HepG2 (cell line): Measurements from ENCODE around the gene GPR32. TPM values are rescaled to one million over a fixed set of nuclear protein-coding genes. Genes with fewer than 3 reads are reported as not detected.

ENCODE experiments used
- ATAC-seq: fragments of 200-7000 bp; cut with Tn5 transposase; 3 replicates; pipeline ENCODE4 v1.9.1; 2020; ENCODE audit warnings: mild to moderate bottlenecking, moderate library complexity
- BruUV-seq: library from RNA; stranded (reverse); fragments of 400-500 nt; replicated peaks from 2 replicates; lab custom pipeline; 2021; lab: Mats Ljungman, UMichigan
- CTCF ChIA-PET: fragments of 300-600 bp; formaldehyde crosslinking; extraction: SDS; loops from one replicate; lab custom pipeline; 2021; ENCODE audit warnings: low total read pairs, inconsistent platforms, low intra/inter-chr PET ratio; lab: Yijun Ruan, JAX
- POLR2A ChIA-PET: fragments of 350-600 bp; sonication (Branson Sonifier 250); formaldehyde crosslinking; loops from one replicate; lab custom pipeline; 2020; ENCODE audit warnings: antibody characterized with exemption, inconsistent platforms; lab: Yijun Ruan, JAX
- DNase-seq: peaks from one replicate; pipeline ENCODE4 v3.0.0-alpha.2; 2015; ENCODE audit warnings: low spot score
- FAIRE-seq: peaks from 3 replicates; lab custom pipeline; 2011; peaks lifted over from hg19 to GRCh38; lab: Jason Lieb, UNC
- H2AFZ ChIP-seq: one replicate; pipeline ENCODE4 v1.6.1; 2011; ENCODE audit warnings: low read length, inconsistent platforms
- H3K27ac ChIP-seq: fragments of 300-600 bp; 3 replicates; pipeline ENCODE4 v1.8.0; 2011; ENCODE audit warnings: mixed run types, mild to moderate bottlenecking, mixed read lengths, low read length, inconsistent platforms; ENCODE audit not compliant: insufficient read depth; ENCODE audit errors: extremely low read length
- H3K27me3 ChIP-seq, 2 experiments: fragments of 200-600 bp in 1 of 2; 2 replicates in 1 of 2; 3 replicates in 1 of 2; pipeline versions ENCODE4 v1.6.0 to v1.8.0; 2011; ENCODE audit warnings: low read length in 2 of 2, mild to moderate bottlenecking in 2 of 2, moderate library complexity in 2 of 2, inconsistent platforms in 1 of 2; ENCODE audit not compliant: insufficient read depth in 2 of 2, control insufficient read depth in 1 of 2
- H3K36me3 ChIP-seq, 2 experiments: fragments of 200-600 bp in 1 of 2; replicated peaks in 1 of 2; 2 replicates in 1 of 2; 3 replicates in 1 of 2; pipeline versions ENCODE4 v1.5.1 to v1.8.0; 2011; ENCODE audit warnings: low read length in 2 of 2, inconsistent platforms in 1 of 2; ENCODE audit not compliant: insufficient read depth in 2 of 2, control insufficient read depth in 1 of 2
- H3K4me1 ChIP-seq: 2 replicates; pipeline ENCODE4 v1.5.1; 2012; ENCODE audit warnings: low read length, inconsistent platforms; ENCODE audit not compliant: insufficient read depth
- H3K4me2 ChIP-seq: 2 replicates; pipeline ENCODE4 v1.6.0; 2011; ENCODE audit warnings: low read depth, low read length, inconsistent platforms
- H3K4me3 ChIP-seq, 3 experiments: fragments of 200-600 bp in 1 of 3; sonication (generic), shearing (Covaris generic) in 1 of 3; replicated peaks in 1 of 3; 2 replicates each; pipeline ENCODE4 v1.5.1; 2011 to 2016; ENCODE audit warnings: low read length in 3 of 3, inconsistent platforms in 2 of 3, low read depth in 2 of 3, mild to moderate bottlenecking in 2 of 3, control low read depth in 1 of 3, mixed read lengths in 1 of 3; ENCODE audit not compliant: insufficient read depth in 1 of 3
- H3K79me2 ChIP-seq: one replicate; pipeline ENCODE4 v1.6.1; 2011; ENCODE audit warnings: low read length, inconsistent platforms; ENCODE audit not compliant: insufficient read depth
- H3K9ac ChIP-seq: 2 replicates; pipeline ENCODE4 v1.6.0; 2011; ENCODE audit warnings: mild to moderate bottlenecking, low read depth, low read length, inconsistent platforms; ENCODE audit not compliant: insufficient read depth
- H3K9me3 ChIP-seq: 2 replicates; pipeline ENCODE4 v1.5.1; 2012; ENCODE audit warnings: mild to moderate bottlenecking, low read length
- H4K20me1 ChIP-seq: 2 replicates; pipeline ENCODE4 v1.6.0; 2011; ENCODE audit warnings: inconsistent platforms, mild to moderate bottlenecking, low read length, moderate library complexity; ENCODE audit not compliant: insufficient read depth
- ARNTL ChIP-seq: sonication (generic); formaldehyde crosslinking; IDR thresholded peaks from 2 replicates; pipeline ENCODE4 v1.4.0; 2020; ENCODE audit warnings: mild to moderate bottlenecking, missing genetic modification reagents
- CBFB ChIP-seq: sonication (generic); formaldehyde crosslinking; IDR thresholded peaks from 2 replicates; pipeline ENCODE4 v1.4.0; 2020; ENCODE audit warnings: missing genetic modification reagents
- E2F1 ChIP-seq: sonication (generic); formaldehyde crosslinking; IDR thresholded peaks from 2 replicates; pipeline ENCODE4 v1.5.0; 2020; ENCODE audit warnings: missing genetic modification reagents
- GTF2F1 ChIP-seq: fragments of 150-350 bp; IDR thresholded peaks from 2 replicates; pipeline ENCODE4 v1.6.1; 2014; ENCODE audit warnings: low read length
- HIVEP1 ChIP-seq: sonication (generic); formaldehyde crosslinking; IDR thresholded peaks from 2 replicates; pipeline ENCODE4 v1.4.0; 2020; ENCODE audit warnings: mild to moderate bottlenecking, missing genetic modification reagents
- IKZF5 ChIP-seq: IDR thresholded peaks from 2 replicates; pipeline ENCODE4 v1.6.1; 2018; ENCODE audit warnings: missing genetic modification reagents, mild to moderate bottlenecking, missing compliant biosample characterization
- MBD4 ChIP-seq: IDR thresholded peaks from 2 replicates; pipeline ENCODE4 v1.6.1; 2012; ENCODE audit warnings: low read length, inconsistent platforms, borderline replicate concordance
- NFKB2 ChIP-seq: sonication (generic); formaldehyde crosslinking; IDR thresholded peaks from 2 replicates; pipeline ENCODE4 v1.4.0; 2020; ENCODE audit warnings: missing genetic modification reagents, borderline replicate concordance
- SCMH1 ChIP-seq: sonication (generic); formaldehyde crosslinking; IDR thresholded peaks from 2 replicates; pipeline ENCODE4 v1.9.0; 2021; ENCODE audit warnings: missing genetic modification reagents, mild to moderate bottlenecking, borderline replicate concordance
- WGBS: methylation state at CpG from one replicate; pipeline ENCODE4 v1.1.6; 2017; ENCODE audit warnings: low lambda C conversion rate; 5-methylcytosine and 5-hydroxymethylcytosine counted together
- in situ Hi-C: cut with HindIII; loops from 2 replicates; pipeline ENCODE4 v1.10.0; 2017; ENCODE audit warnings: low pct_unique_long_range_greater_than_20kb; ENCODE audit not compliant: extremely low pct_ligation_motif_present
- intact Hi-C: fragments of 100-400 bp; cut with micrococcal nuclease; formaldehyde crosslinking; loops from one replicate; pipeline ENCODE4 v1.10.0; 2022; ENCODE audit not compliant: unreplicated experiment
- polyA plus RNA-seq, 8 experiments: library from polyadenylated mRNA; depleted of rRNA in 3 of 8; stranded (reverse) in 7 of 8; unstranded in 1 of 8; fragments of >200 nt; fragmentation: Illumina TruSeq in 4 of 8; extraction: Trizol in 4 of 8; gene quantifications; 2 replicates each; pipeline versions ENCODE4 v1.2.1 to v1.2.3, GENCODE V29; 2011 to 2016; ENCODE audit warnings: low read depth in 4 of 8, missing spikeins in 1 of 8, mixed read lengths in 1 of 8; ENCODE audit not compliant: insufficient read depth in 1 of 8
- total RNA-seq, 5 experiments: library from RNA; depleted of rRNA; stranded (reverse); fragments of >200 nt; fragmentation: Illumina TruSeq; extraction: Trizol; gene quantifications; 2 replicates each; pipeline ENCODE4 v1.2.3, GENCODE V29; 2016; ENCODE audit warnings: low read depth in 1 of 5
- TF ChIP-seq, protein P1 (sequence below): sonication (generic); formaldehyde crosslinking; IDR thresholded peaks from 2 replicates; pipeline ENCODE4 v1.4.0; 2020; ENCODE audit warnings: missing genetic modification reagents, borderline replicate concordance
- TF ChIP-seq, protein P2 (sequence below): sonication (generic); formaldehyde crosslinking; IDR thresholded peaks from 2 replicates; pipeline ENCODE4 v1.5.0; 2020; ENCODE audit warnings: mild to moderate bottlenecking, missing genetic modification reagents
- TF ChIP-seq, protein P3 (sequence below): IDR thresholded peaks from 2 replicates; pipeline ENCODE4 v1.6.1; 2016; ENCODE audit warnings: missing compliant biosample characterization, missing genetic modification reagents, borderline replicate concordance

GPR32 gene
- total and polyA plus RNA-seq, 2 of the 13 experiments (the other 11 are each of a cell fraction or from before 2014, with no cell fraction given) = not detected

DNA sequence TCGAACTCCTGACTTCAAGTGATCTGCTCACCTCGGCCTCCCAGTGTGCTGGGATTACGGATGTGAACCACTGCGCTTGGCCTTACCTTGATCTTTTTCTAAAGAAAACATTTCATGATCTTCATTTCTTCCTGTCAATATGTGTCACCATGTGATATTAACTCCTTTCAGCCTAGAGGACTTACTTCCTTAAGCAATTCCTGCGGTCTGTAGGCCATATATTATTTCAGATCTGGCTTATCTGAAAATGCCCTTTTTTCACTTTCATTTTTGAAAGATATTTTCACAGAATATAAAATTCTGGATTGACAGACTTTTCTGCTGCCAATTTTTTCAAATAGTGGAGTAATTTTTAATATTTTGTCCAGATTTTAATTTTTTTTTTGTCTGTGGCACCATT, 2.0 kb upstream of the GPR32 start (continued):
- TF ChIP-seq, protein P1, sequence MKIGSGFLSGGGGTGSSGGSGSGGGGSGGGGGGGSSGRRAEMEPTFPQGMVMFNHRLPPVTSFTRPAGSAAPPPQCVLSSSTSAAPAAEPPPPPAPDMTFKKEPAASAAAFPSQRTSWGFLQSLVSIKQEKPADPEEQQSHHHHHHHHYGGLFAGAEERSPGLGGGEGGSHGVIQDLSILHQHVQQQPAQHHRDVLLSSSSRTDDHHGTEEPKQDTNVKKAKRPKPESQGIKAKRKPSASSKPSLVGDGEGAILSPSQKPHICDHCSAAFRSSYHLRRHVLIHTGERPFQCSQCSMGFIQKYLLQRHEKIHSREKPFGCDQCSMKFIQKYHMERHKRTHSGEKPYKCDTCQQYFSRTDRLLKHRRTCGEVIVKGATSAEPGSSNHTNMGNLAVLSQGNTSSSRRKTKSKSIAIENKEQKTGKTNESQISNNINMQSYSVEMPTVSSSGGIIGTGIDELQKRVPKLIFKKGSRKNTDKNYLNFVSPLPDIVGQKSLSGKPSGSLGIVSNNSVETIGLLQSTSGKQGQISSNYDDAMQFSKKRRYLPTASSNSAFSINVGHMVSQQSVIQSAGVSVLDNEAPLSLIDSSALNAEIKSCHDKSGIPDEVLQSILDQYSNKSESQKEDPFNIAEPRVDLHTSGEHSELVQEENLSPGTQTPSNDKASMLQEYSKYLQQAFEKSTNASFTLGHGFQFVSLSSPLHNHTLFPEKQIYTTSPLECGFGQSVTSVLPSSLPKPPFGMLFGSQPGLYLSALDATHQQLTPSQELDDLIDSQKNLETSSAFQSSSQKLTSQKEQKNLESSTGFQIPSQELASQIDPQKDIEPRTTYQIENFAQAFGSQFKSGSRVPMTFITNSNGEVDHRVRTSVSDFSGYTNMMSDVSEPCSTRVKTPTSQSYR (CRISPR knock-in tag) = no peak
- no peak for TF ChIP-seq MBD4
- TF ChIP-seq, protein P2, sequence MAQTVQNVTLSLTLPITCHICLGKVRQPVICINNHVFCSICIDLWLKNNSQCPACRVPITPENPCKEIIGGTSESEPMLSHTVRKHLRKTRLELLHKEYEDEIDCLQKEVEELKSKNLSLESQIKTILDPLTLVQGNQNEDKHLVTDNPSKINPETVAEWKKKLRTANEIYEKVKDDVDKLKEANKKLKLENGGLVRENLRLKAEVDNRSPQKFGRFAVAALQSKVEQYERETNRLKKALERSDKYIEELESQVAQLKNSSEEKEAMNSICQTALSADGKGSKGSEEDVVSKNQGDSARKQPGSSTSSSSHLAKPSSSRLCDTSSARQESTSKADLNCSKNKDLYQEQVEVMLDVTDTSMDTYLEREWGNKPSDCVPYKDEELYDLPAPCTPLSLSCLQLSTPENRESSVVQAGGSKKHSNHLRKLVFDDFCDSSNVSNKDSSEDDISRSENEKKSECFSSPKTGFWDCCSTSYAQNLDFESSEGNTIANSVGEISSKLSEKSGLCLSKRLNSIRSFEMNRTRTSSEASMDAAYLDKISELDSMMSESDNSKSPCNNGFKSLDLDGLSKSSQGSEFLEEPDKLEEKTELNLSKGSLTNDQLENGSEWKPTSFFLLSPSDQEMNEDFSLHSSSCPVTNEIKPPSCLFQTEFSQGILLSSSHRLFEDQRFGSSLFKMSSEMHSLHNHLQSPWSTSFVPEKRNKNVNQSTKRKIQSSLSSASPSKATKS (CRISPR knock-in tag) = no peak
- TF ChIP-seq HIVEP1 = no peak

DNA sequence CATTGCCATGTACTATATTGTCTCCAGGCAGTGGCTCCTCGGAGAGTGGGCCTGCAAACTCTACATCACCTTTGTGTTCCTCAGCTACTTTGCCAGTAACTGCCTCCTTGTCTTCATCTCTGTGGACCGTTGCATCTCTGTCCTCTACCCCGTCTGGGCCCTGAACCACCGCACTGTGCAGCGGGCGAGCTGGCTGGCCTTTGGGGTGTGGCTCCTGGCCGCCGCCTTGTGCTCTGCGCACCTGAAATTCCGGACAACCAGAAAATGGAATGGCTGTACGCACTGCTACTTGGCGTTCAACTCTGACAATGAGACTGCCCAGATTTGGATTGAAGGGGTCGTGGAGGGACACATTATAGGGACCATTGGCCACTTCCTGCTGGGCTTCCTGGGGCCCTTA, 624 bp downstream of the GPR32 start:
- Histone ChIP-seq H3K79me2 (no peaks in the 10 kb centered on the region), H3K9me3 (no peaks in the 10 kb centered on the region), H3K27me3 (no peaks in the 10 kb centered on the region; a peak in 1 of 5 replicates), H2AFZ (no peak overlapping the region), H3K36me3 (no peaks in the 10 kb centered on the region), H3K27ac (no peak overlapping the region), H3K4me2 (no peak overlapping the region), H3K4me3 (no peak overlapping the region), H3K4me1 (no peaks in the 10 kb centered on the region), H4K20me1 (no peaks in the 10 kb centered on the region), H3K9ac (no peak overlapping the region)
- ChIA-PET CTCF (no interaction called here), POLR2A (no interaction called here)
- DNase-seq = no peak
- no peak for ATAC-seq
- FAIRE-seq = no peak
- in situ Hi-C loops (no loop called here), intact Hi-C loops (no loop called here)
- 57% methylated on average over 13 of the region's 13 CpGs for WGBS
- BruUV-seq = no TSS peak
- TF ChIP-seq SCMH1 (CRISPR knock-in tag) = no peak
- TF ChIP-seq, protein P3, sequence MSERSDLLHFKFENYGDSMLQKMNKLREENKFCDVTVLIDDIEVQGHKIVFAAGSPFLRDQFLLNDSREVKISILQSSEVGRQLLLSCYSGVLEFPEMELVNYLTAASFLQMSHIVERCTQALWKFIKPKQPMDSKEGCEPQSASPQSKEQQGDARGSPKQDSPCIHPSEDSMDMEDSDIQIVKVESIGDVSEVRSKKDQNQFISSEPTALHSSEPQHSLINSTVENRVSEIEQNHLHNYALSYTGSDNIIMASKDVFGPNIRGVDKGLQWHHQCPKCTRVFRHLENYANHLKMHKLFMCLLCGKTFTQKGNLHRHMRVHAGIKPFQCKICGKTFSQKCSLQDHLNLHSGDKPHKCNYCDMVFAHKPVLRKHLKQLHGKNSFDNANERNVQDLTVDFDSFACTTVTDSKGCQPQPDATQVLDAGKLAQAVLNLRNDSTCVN (CRISPR knock-in tag) = no peak
- TF ChIP-seq NFKB2 (CRISPR knock-in tag) = no peak
- TF ChIP-seq GTF2F1 = no peak
- no peak for TF ChIP-seq IKZF5 (CRISPR knock-in tag)
- no peak for TF ChIP-seq CBFB (CRISPR knock-in tag)
- no peak for TF ChIP-seq ARNTL
- no peak for TF ChIP-seq E2F1 (CRISPR knock-in tag)
